HuH-7 (cell line): ENCODE results near the gene HECTD4.
"Not testable (repeated sequence)": the region's sequence is repeated elsewhere in the genome, so short reads cannot be mapped to it uniquely, and the experiment has no call there.

ENCODE experiments used
- DNase-seq: peaks from one replicate; pipeline ENCODE4 v3.0.0; 2011; ENCODE audit warnings: low spot score

Gene HECTD4

DNA sequence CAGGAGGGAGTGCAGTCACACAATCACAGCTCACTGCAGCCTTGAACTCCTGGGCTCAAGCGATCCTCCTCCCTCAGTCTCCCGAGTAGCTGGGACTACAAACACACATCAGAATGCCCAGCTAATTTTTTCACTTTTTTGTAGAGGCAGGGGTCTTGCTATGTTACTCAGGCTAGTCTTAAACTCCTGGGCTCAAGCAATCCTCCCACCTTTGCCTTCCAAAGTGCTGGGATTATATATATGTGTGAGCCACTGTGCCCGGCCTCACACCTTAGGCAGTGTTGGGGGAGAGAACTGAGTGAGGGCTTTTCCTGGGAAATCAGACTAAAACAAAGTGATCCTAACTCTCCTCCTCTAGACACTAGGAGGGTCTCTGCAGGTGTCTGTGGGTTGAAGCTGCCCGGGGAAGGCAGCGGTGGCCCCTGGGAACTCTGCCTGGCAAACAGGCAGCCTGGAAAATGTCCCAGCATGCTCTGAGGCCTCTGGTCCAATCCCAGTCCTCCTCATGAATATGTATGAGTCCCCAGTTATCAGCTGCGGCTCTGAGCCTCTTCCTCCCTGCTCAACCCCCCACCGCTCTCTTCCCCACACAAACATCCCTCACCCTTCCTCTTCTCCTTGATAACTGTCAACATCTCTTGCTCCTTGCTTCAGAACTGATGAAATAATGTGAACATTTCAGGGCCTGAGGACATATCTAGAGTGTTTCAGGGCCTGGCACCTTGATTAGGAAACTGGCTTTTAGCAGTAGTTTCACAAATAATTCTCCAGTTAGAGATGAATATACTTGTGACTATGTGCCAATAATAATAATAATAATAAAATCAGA is 265.8 kb downstream of the HECTD4 start:
- peak; percentile 79 for DNase-seq

GRCh38 chr12:112115259-112116045 is 266.8 kb downstream of the HECTD4 start:
- DNase-seq: no peak

- no peak for DNase-seq
These were observed 269.7 kb downstream of the HECTD4 start for GRCh38 chr12:112112409-112113133.

DNA sequence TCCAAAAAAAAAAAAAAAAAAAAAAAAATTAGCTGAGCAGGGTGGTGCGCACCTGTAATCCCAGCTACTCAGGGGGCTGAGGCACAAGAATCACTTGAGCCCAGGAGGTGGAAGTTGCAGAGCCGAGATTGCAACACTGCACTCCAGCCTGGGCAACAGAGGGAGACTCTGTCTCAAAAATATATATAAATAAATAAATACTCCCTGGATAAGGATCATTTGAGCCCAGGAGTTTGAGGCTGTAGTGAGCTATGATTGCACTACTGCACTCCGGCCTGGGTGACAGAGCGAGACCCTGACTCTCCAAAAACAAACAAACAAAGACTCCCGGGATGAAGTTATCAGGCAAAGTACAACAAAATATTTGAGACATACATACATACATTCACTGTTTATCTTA is 270.3 kb downstream of the HECTD4 start:
- no peak for DNase-seq

- not testable (repeated sequence) for DNase-seq
These were observed 271.2 kb downstream of the HECTD4 start for GRCh38 chr12:112110787-112111662.
